ENCODE data around the gene PCSK6. TPM values are rescaled to one million over a fixed set of nuclear protein-coding genes. Genes with fewer than 3 reads are reported as not detected.

Gene PCSK6
- total RNA-seq, 2 donors from 2014 or later, result 29.9 to 39.5 TPM

DNA sequence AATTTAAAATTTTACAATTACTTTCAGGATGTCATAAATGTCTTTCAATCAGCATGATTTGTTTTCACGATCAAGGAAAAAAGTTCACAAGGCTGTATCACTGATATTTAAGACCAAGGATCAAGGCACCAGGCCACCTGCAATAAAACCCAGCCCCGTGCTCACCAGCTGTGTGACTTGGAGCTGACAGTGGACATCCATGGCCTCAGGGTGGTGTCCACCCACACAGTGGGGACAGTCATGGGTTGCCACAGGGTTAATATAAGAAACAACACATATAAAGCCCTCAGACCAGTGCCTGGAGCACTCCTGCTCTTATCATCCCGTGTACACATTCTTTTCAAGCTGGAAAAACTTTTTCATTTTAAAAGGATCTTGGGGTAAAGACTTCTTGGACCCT lies 56.5 kb downstream of the PCSK6 start:
- no peaks in the 10 kb centered on the region for H3K27me3 ChIP-seq
- no peak overlapping the region for H3K27ac ChIP-seq
- H3K9ac ChIP-seq (ENCODE audit: low read depth in 2 of 2, low read length in 2 of 2), result no peak overlapping the region
- H3K4me3 ChIP-seq, result no peak overlapping the region
- intact Hi-C loops (cut with DNase I), result no loop called here
- DNase-seq, result no peak
- no peaks in the 10 kb centered on the region for H3K4me1 ChIP-seq
- TF ChIP-seq, protein P1, sequence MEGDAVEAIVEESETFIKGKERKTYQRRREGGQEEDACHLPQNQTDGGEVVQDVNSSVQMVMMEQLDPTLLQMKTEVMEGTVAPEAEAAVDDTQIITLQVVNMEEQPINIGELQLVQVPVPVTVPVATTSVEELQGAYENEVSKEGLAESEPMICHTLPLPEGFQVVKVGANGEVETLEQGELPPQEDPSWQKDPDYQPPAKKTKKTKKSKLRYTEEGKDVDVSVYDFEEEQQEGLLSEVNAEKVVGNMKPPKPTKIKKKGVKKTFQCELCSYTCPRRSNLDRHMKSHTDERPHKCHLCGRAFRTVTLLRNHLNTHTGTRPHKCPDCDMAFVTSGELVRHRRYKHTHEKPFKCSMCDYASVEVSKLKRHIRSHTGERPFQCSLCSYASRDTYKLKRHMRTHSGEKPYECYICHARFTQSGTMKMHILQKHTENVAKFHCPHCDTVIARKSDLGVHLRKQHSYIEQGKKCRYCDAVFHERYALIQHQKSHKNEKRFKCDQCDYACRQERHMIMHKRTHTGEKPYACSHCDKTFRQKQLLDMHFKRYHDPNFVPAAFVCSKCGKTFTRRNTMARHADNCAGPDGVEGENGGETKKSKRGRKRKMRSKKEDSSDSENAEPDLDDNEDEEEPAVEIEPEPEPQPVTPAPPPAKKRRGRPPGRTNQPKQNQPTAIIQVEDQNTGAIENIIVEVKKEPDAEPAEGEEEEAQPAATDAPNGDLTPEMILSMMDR (IDR thresholded peaks at IDR 0.05), result no peak
- no peaks in the 10 kb centered on the region for H3K36me3 ChIP-seq
- H3K9me3 ChIP-seq, result no peaks in the 10 kb centered on the region

DNA sequence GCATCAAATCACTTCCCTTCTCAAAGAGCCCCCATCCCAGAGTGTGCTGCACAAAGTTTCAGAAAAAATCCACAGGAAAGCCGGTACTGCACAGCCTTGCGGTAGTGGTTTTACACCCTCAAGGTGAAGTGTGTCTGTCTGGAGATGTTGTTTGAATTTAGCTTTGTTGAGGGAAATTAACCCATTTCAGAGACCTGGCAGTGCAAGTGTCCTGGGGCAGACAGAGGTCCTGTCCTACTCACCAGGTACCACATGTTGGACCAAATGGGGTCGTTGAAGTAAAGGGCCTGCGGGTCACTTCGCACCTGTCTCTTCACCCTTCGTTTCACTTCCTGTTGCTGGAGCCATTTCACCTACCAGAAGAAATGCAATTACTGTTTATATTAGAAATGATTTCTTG lies 57.8 kb downstream of the PCSK6 start:
- TF ChIP-seq, protein P1 (IDR thresholded peaks at IDR 0.05), result no peak
- Histone ChIP-seq H3K9me3 (no peaks in the 10 kb centered on the region), H3K27me3 (no peaks in the 10 kb centered on the region), H3K9ac (ENCODE audit: low read depth in 2 of 2, low read length in 2 of 2) (no peak overlapping the region), H3K27ac (no peak overlapping the region), H3K4me3 (no peak overlapping the region), H3K4me1 (no peaks in the 10 kb centered on the region), H3K36me3 (no peaks in the 10 kb centered on the region)
- DNase-seq, result no peak
- intact Hi-C loops (cut with DNase I), result no loop called here

DNA sequence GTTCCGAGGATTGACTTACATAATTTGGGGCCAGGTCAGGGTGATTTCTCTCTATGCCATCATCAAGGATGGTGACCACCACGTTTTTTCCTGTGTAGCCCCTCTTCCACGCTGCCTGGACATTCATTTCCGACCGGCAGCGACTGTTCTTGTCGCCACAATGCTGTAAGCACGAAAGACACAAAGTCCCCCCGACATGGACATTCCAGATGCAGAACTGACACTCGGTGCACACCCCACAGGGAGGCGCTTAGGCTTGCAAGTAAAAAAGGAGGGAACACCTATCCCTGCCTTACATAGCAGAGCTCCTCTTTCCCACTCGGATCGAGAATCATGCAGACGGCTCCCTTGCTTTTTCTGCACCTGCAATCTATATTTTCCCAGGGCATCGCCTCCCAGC lies 58.2 kb downstream of the PCSK6 start:
- no peak overlapping the region for H3K27ac ChIP-seq
- no peak overlapping the region for H3K4me3 ChIP-seq
- H3K9me3 ChIP-seq, result no peaks in the 10 kb centered on the region
- H3K4me1 ChIP-seq, result no peaks in the 10 kb centered on the region
- TF ChIP-seq, protein P1 (IDR thresholded peaks at IDR 0.05), result no peak
- no peak overlapping the region for H3K9ac ChIP-seq (ENCODE audit: low read depth in 2 of 2, low read length in 2 of 2)
- no peak for DNase-seq
- no peaks in the 10 kb centered on the region for H3K27me3 ChIP-seq
- no peaks in the 10 kb centered on the region for H3K36me3 ChIP-seq
- intact Hi-C loops (cut with DNase I), result no loop called here

DNA sequence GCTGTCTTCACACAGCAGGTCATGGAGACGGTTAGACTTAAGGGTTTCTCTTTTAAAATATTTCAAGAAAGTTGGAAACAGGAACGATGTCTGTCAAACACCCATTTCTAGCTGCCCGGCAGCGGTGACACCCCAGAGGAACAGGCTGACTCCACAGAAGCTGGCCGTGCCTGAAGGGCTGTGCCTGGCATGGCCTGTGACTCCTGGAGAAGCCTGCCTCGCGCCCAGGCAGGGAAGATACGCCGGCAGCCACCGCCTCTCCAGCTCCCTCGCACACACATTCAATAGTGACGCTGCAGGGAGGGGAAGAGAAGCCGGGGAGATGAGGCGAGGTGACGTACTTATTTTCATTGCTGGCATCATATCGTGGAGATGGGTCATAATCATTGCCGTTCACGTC lies 59.9 kb downstream of the PCSK6 start:
- Histone ChIP-seq H3K4me3 (no peak overlapping the region), H3K27me3 (no peaks in the 10 kb centered on the region), H3K36me3 (no peaks in the 10 kb centered on the region), H3K4me1 (no peaks in the 10 kb centered on the region), H3K9ac (ENCODE audit: low read depth in 2 of 2, low read length in 2 of 2) (no peak overlapping the region), H3K27ac (no peak overlapping the region), H3K9me3 (no peaks in the 10 kb centered on the region)
- TF ChIP-seq, protein P1 (IDR thresholded peaks at IDR 0.05), result no peak
- DNase-seq, result no peak
- intact Hi-C loops (cut with DNase I), result no loop called here

DNA sequence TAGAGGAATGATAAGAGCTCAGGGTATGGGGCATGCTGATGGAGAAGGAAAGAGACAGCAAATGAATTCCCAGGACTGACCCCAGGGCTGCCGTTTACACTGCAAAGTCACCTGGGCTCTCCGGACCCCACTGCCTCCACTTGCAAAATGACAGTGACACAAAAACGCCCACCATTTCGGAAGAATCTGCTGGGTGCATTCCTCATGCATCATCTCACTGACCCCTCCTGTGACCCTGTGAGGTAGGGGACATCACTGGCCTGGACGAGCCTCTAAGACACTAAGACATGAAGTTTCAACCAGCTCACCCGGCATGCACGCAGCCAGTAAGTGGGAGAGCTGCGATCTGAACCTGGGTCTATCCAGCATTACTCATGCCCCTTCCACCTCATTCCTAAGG lies 60.3 kb downstream of the PCSK6 start:
- H3K9me3 ChIP-seq, result no peaks in the 10 kb centered on the region
- H3K4me1 ChIP-seq, result no peaks in the 10 kb centered on the region
- no peak overlapping the region for H3K27ac ChIP-seq
- H3K9ac ChIP-seq (ENCODE audit: low read depth in 2 of 2, low read length in 2 of 2), result no peak overlapping the region
- TF ChIP-seq, protein P1 (IDR thresholded peaks at IDR 0.05), result no peak
- intact Hi-C loops (cut with DNase I), result no loop called here
- no peak for DNase-seq
- H3K4me3 ChIP-seq, result no peak overlapping the region
- no peaks in the 10 kb centered on the region for H3K27me3 ChIP-seq
- no peaks in the 10 kb centered on the region for H3K36me3 ChIP-seq

DNA sequence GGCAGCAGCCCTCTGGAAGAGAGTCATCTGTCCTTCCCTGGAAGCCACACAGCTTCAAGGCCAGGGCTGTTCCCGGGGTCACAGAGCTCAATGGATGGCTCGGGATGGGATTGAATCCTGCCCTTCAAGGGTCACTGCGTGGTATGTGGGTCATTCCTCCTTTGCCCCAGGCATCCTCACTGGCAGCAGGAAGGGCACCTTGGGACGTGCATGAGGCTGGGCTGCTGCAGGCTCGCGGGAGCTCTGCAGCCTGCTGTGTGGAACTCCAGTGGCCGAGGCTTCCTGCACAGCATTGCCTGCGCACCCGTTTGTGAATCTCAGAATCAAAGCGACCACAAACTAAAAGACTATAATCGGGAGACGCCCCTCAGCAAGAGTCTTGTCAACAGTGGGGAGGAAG lies 60.7 kb downstream of the PCSK6 start:
- Histone ChIP-seq H3K27me3 (no peaks in the 10 kb centered on the region), H3K4me1 (no peaks in the 10 kb centered on the region), H3K4me3 (no peak overlapping the region), H3K36me3 (no peaks in the 10 kb centered on the region), H3K9me3 (no peaks in the 10 kb centered on the region), H3K9ac (ENCODE audit: low read depth in 2 of 2, low read length in 2 of 2) (no peak overlapping the region), H3K27ac (no peak overlapping the region)
- DNase-seq, result no peak
- TF ChIP-seq, protein P1 (IDR thresholded peaks at IDR 0.05), result no peak
- intact Hi-C loops (cut with DNase I), result no loop called here
